Chondrocyte (in vitro differentiated cells): ENCODE results near the gene SPHK1. TPM values are rescaled to one million over a fixed set of nuclear protein-coding genes. Genes with fewer than 3 reads are reported as not detected.

ENCODE experiments used
- DNase-seq: peaks from one replicate; pipeline ENCODE4 v3.0.0; 2021; ENCODE audit warnings: mixed read lengths, low spot score
- H3K27ac Mint-ChIP-seq: one replicate; pipeline ENCODE4 v1.8.0; 2021; ENCODE audit warnings: mild to moderate bottlenecking, moderate library complexity, mixed read lengths; ENCODE audit not compliant: unreplicated experiment
- H3K27me3 Mint-ChIP-seq: 2 replicates; pipeline ENCODE4 v1.8.0; 2021; ENCODE audit warnings: low read depth, mixed read lengths
- H3K36me3 Mint-ChIP-seq: 2 replicates; pipeline ENCODE4 v1.8.0; 2021; ENCODE audit warnings: low read depth, mixed read lengths
- H3K4me1 Mint-ChIP-seq: 2 replicates; pipeline ENCODE4 v1.8.0; 2021; ENCODE audit warnings: low read depth, mild to moderate bottlenecking, mixed read lengths
- H3K4me3 Mint-ChIP-seq: one replicate; pipeline ENCODE4 v1.8.0; 2021; ENCODE audit warnings: mild to moderate bottlenecking, moderate library complexity, mixed read lengths; ENCODE audit not compliant: unreplicated experiment
- H3K9me3 Mint-ChIP-seq: 2 replicates; pipeline ENCODE4 v1.8.0; 2021; ENCODE audit warnings: low read depth, mixed read lengths
- CTCF ChIP-seq: fragments of 200-600 bp; sonication (generic); IDR thresholded peaks from 2 replicates; pipeline ENCODE4 v1.5.0; 2021; ENCODE audit warnings: antibody characterized with exemption, mild to moderate bottlenecking, moderate library complexity
- total RNA-seq: library from RNA; stranded (reverse); gene quantifications from 3 replicates; pipeline ENCODE4 v1.2.1, GENCODE V29; 2021

The SPHK1 gene
- total RNA-seq, 1 donor from 2014 or later, result 12.8 TPM

GRCh38 chr17:76386966-76387765 lies 2.8 kb downstream of the SPHK1 start:
- Mint-ChIP-seq H3K4me1 (peaks cover 13% of the 10 kb centered on the region), H3K4me3 (no peak overlapping the region), H3K36me3 (peaks cover 7% of the 10 kb centered on the region), H3K9me3 (no peaks in the 10 kb centered on the region), H3K27ac (no peak overlapping the region), H3K27me3 (no peaks in the 10 kb centered on the region)
- no peak for DNase-seq
- no peak for TF ChIP-seq CTCF

GRCh38 chr17:76388966-76389888 lies 4.8 kb downstream of the SPHK1 start:
- peaks cover 13% of the 10 kb centered on the region for H3K36me3 Mint-ChIP-seq
- H3K4me1 Mint-ChIP-seq, result peaks cover 7% of the 10 kb centered on the region
- no peak for DNase-seq
- peak; percentile 22 for TF ChIP-seq CTCF
- no peaks in the 10 kb centered on the region for H3K9me3 Mint-ChIP-seq
- no peak overlapping the region for H3K27ac Mint-ChIP-seq
- no peak overlapping the region for H3K4me3 Mint-ChIP-seq
- H3K27me3 Mint-ChIP-seq, result no peaks in the 10 kb centered on the region

- H3K4me1 Mint-ChIP-seq, result peaks cover 7% of the 10 kb centered on the region
- TF ChIP-seq CTCF, result no peak
- H3K27ac Mint-ChIP-seq, result no peak overlapping the region
- H3K27me3 Mint-ChIP-seq, result no peaks in the 10 kb centered on the region
- no peaks in the 10 kb centered on the region for H3K9me3 Mint-ChIP-seq
- peaks cover 14% of the 10 kb centered on the region for H3K36me3 Mint-ChIP-seq
- H3K4me3 Mint-ChIP-seq, result no peak overlapping the region
- no peak for DNase-seq
Measured at GRCh38 chr17:76390003-76390421, 5.6 kb downstream of the SPHK1 start.

- Mint-ChIP-seq H3K36me3 (peaks cover 18% of the 10 kb centered on the region), H3K4me3 (no peak overlapping the region), H3K4me1 (peaks cover 3% of the 10 kb centered on the region), H3K27ac (no peak overlapping the region), H3K9me3 (no peaks in the 10 kb centered on the region), H3K27me3 (no peaks in the 10 kb centered on the region)
- no peak for TF ChIP-seq CTCF
- no peak for DNase-seq
Measured at GRCh38 chr17:76391200-76391715, 6.8 kb downstream of the SPHK1 start.

- Mint-ChIP-seq H3K27ac (no peak overlapping the region), H3K27me3 (no peaks in the 10 kb centered on the region), H3K9me3 (no peaks in the 10 kb centered on the region), H3K4me3 (no peak overlapping the region), H3K36me3 (peaks cover 21% of the 10 kb centered on the region), H3K4me1 (no peaks in the 10 kb centered on the region)
- DNase-seq, result no peak
- no peak for TF ChIP-seq CTCF
Measured at GRCh38 chr17:76394166-76394565, 9.8 kb downstream of the SPHK1 start.
